Measurements from ENCODE around the gene RUNDC3A. TPM values are rescaled to one million over a fixed set of nuclear protein-coding genes. Genes with fewer than 3 reads are reported as not detected.

Gene RUNDC3A
- total RNA-seq, 4 donors from 2014 or later: 0.54 to 1.5 (median 0.69) TPM; not detected in 1

DNA sequence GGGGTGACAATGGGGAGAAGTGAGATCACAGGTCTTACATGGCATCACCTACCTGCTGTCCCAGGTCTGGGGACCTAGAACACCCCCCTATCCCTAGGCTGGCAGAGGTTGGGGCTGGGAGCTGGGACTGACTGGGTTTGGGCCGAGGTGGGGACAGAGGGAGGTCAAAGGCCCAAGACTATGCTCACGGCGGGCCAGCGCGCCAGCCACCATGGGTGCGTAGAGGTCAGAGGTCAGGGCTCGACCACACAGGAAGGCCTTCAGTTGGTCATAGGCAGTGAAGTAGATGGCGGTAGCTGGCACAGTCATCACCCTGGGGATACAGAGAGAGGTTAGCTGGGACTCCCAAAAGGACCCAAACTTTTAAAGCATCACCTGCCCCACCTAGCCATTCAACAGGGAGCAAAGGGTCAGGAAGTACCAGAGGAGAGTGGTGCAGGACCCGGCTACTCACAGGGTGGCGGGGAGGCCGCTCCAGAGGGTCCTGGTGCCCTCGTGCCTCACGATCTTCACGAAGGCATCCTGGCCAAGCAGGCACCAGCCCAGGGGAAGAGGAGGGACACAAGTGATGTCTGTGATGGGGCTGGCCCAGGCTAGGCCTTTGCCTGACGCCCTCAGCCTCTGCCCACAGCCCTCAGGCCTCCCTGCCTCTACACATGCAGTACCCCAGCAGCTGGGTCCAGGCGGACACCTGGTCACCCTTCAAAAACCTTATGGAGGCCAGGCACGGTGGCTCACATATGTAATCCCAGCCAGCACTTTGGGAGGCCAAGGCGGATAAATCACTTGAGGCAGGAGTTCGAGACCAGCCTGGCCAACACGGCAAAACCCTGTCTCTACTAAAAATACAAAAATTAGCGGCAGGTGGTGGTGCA, 13.1 kb downstream of the RUNDC3A start:
- H3K4me3 ChIP-seq: no peak overlapping the region
- 93 to 96% methylated on average over 3 to 9 of the region's 21 CpGs for WGBS, 2 donors (ENCODE audit: low coverage in 1 of 2)
- TF ChIP-seq, protein P1, sequence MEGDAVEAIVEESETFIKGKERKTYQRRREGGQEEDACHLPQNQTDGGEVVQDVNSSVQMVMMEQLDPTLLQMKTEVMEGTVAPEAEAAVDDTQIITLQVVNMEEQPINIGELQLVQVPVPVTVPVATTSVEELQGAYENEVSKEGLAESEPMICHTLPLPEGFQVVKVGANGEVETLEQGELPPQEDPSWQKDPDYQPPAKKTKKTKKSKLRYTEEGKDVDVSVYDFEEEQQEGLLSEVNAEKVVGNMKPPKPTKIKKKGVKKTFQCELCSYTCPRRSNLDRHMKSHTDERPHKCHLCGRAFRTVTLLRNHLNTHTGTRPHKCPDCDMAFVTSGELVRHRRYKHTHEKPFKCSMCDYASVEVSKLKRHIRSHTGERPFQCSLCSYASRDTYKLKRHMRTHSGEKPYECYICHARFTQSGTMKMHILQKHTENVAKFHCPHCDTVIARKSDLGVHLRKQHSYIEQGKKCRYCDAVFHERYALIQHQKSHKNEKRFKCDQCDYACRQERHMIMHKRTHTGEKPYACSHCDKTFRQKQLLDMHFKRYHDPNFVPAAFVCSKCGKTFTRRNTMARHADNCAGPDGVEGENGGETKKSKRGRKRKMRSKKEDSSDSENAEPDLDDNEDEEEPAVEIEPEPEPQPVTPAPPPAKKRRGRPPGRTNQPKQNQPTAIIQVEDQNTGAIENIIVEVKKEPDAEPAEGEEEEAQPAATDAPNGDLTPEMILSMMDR (IDR thresholded peaks at IDR 0.05): no peak
- TF ChIP-seq POLR2AphosphoS5 (IDR thresholded peaks at IDR 0.05) (no peak), POLR2A (IDR thresholded peaks at IDR 0.05) (no peak), EP300 (IDR thresholded peaks at IDR 0.05) (no peak)
- peaks cover 0 to 40% (median 11%) of the 10 kb centered on the region in 3 donors for H3K4me1 ChIP-seq
- H3K27me3 ChIP-seq: peaks cover 16% of the 10 kb centered on the region
- no peaks in the 10 kb centered on the region for H3K9me3 ChIP-seq
- no peak for ATAC-seq
- no peak overlapping the region for H3K27ac ChIP-seq
- H3K36me3 ChIP-seq: peaks cover 0 to 40% of the 10 kb centered on the region in 2 donors

DNA sequence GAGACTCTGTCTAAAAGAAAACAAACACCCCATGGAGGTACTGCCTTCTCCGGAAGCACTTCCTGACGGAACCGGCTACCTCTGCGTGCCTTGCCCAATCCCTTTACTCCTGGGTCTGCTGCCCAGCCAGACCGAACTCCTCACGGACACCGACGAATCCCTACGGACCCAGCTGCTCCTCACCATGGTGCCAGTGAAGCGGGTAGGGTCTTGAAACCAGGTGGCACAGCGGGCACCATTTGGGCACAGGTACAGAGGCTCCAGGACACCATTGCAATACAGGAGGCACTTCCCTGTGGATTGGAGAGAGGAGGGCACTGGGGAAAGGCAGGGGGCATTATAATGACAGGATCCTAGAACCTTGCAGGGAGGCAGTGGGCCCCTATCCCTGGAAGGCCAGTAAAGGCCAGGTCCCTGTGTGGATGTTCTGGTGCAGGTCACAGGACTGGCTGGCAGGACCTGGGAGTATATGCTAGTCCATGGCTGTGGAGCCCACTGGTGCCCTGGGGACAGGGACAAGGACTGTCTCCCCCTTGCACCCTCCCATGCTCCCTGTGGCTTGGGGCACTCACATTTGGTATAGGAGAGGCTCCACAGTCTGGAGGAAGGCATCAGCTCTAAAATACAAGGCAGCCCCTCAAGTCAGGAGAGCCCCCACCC, 14.0 kb downstream of the RUNDC3A start:
- no peak for ATAC-seq
- TF ChIP-seq POLR2A (IDR thresholded peaks at IDR 0.05): no peak
- no peak for TF ChIP-seq POLR2AphosphoS5 (IDR thresholded peaks at IDR 0.05)
- TF ChIP-seq EP300 (IDR thresholded peaks at IDR 0.05): no peak
- TF ChIP-seq, protein P1 (IDR thresholded peaks at IDR 0.05): no peak
- no peak overlapping the region for H3K27ac ChIP-seq

DNA sequence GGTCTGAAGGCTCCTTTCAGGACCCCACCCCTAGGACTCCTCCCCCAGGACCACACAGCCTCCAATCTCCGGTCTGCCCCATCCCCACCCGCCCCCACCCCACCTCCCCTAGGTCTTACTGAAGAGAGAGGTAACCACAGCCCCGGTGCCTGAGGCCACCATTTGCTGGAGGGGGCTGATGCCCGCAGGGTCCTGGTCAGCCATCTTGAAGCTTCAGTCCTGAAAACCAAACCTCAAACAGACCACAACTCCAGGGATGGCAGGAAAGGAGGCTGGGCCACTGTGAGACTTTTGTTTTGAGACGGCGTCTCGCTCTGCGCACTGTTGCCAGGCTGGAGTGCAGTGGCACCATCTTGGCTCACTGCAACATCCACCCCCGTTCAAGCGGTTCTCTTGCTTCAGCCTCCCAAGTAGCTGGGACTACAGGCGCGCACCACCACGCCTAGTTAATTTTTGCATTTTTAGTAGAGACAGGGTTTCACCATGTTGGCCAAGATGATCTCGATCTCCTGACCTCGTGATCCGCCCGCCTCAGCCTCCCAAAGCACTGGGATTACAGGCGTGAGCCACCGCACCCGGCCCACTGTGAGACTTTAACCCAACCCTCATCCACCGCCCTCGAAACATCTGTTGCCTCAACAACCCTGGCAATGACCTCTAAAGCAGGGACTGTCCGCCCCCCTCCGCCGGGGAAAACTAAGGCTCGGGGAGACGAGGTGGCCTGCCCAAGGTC, 15.1 kb downstream of the RUNDC3A start:
- Histone ChIP-seq H3K4me1 (peaks cover 0 to 46% (median 11%) of the 10 kb centered on the region in 3 donors), H3K27ac (peak overlapping the region in 1 of 4 donors; percentile 95), H3K36me3 (peaks cover 0 to 40% of the 10 kb centered on the region in 2 donors), H3K27me3 (no peaks in the 10 kb centered on the region), H3K9me3 (no peaks in the 10 kb centered on the region), H3K4me3 (peak overlapping the region; percentile 67 to 77)
- TF ChIP-seq, protein P1 (IDR thresholded peaks at IDR 0.05): no peak
- TF ChIP-seq POLR2AphosphoS5 (IDR thresholded peaks at IDR 0.05) (no peak), POLR2A (IDR thresholded peaks at IDR 0.05) (no peak), EP300 (IDR thresholded peaks at IDR 0.05) (no peak)
- WGBS, 2 donors (ENCODE audit: low coverage in 1 of 2): 50 to 76% methylated on average over 8 to 9 of the region's 27 CpGs
- no peak for ATAC-seq

More for the DNA sequence above, 14.0 kb downstream of the RUNDC3A start:
- WGBS, 2 donors (ENCODE audit: low coverage in 1 of 2): 83% methylated on average over 1 of the region's 11 CpGs; no CpG with 5 or more reads in 1 of the 2 donors
- no peak overlapping the region for H3K4me3 ChIP-seq
- peaks cover 0 to 45% (median 11%) of the 10 kb centered on the region in 3 donors for H3K4me1 ChIP-seq
- H3K27me3 ChIP-seq: peaks cover 8% of the 10 kb centered on the region
- H3K9me3 ChIP-seq: no peaks in the 10 kb centered on the region
- peaks cover 0 to 40% of the 10 kb centered on the region in 2 donors for H3K36me3 ChIP-seq

DNA sequence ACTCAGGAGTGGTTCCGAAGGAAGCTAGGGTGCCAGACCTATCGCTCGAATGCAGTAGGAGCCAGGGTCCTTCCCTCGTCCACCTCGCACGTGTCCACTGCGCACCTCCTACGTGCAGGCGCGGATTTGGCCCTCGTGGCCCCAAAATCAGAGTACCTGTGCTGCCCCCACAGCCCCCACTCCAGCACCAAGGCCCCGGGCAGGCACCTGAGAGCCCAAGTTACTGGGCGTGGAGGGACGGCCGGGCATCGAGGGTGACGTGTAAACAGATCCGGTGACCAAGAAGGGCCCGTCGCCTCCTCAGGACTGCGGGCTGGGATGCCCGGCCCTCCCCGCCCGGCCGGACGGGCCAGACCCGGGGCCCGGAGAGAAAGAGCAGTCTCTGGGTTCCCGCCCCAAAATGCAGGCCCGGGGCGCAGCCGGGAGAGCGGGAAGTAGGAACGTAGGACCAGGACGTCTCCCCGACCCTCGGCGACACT, 15.7 kb downstream of the RUNDC3A start:
- Histone ChIP-seq H3K36me3 (peaks cover 0 to 36% of the 10 kb centered on the region in 2 donors), H3K27ac (peak overlapping the region; percentile 29 to 97 (median 94)), H3K9me3 (no peaks in the 10 kb centered on the region), H3K4me3 (peak overlapping the region; percentile 67 to 77), H3K4me1 (peaks cover 0 to 46% (median 11%) of the 10 kb centered on the region in 3 donors), H3K27me3 (no peaks in the 10 kb centered on the region)
- no CpG with 5 or more reads among the region's 38 CpGs for WGBS, 2 donors (ENCODE audit: low coverage in 1 of 2)
- ATAC-seq: no peak
- no peak for TF ChIP-seq POLR2A (IDR thresholded peaks at IDR 0.05)
- TF ChIP-seq, protein P1 (IDR thresholded peaks at IDR 0.05): no peak
- TF ChIP-seq POLR2AphosphoS5 (IDR thresholded peaks at IDR 0.05): no peak
- TF ChIP-seq EP300 (IDR thresholded peaks at IDR 0.05): no peak

Data from gastroesophageal sphincter (tissue), 4 donors.